Right lung (tissue), 10 donors: Measurements from ENCODE around the gene PCDHB16. TPM values are rescaled to one million over a fixed set of nuclear protein-coding genes. Genes with fewer than 3 reads are reported as not detected.
"Not testable (repeated sequence)": the region's sequence is repeated elsewhere in the genome, so short reads cannot be mapped to it uniquely, and the experiment has no call there.

Experiments used
- DNase-seq, 2 donors: peaks; one replicate each; pipeline ENCODE4 v3.0.0-alpha.2; 2013
- long read RNA-seq, 8 donors: transcript quantifications; one replicate each; lab custom pipeline, GENCODE V29; 2026
- polyA plus RNA-seq, 5 donors: library from polyadenylated mRNA; unstranded; fragments of 120-200 nt; gene quantifications; one replicate each; pipeline versions ENCODE4 v1.2.1 to v1.2.3, GENCODE V29; 2013; ENCODE audit warnings: inconsistent platforms in 1 of 5, low replicate concordance in 1 of 5; ENCODE audit not compliant: insufficient read length in 5 of 5, insufficient read depth in 1 of 5

Gene PCDHB16
- 1 to 10 TPM; 4.7 to 6.6 (median 4.9) TPM for polyA plus RNA-seq
- long read RNA-seq, donor 1, full-length matches to known transcripts = 19 of 19 reads
- long read RNA-seq, donor 1, partial matches to known transcripts = 0 of 19 reads
- long read RNA-seq, donor 1, other reads (novel, unspliced or antisense) = 0 of 19 reads
- long read RNA-seq, donor 2, full-length matches to known transcripts = 7 of 7 reads
- long read RNA-seq, donor 2, partial matches to known transcripts = 0 of 7 reads
- long read RNA-seq, donor 2, other reads (novel, unspliced or antisense) = 0 of 7 reads
- long read RNA-seq, donor 3, full-length matches to known transcripts = 11 of 11 reads
- long read RNA-seq, donor 3, partial matches to known transcripts = 0 of 11 reads
- long read RNA-seq, donor 3, other reads (novel, unspliced or antisense) = 0 of 11 reads
- long read RNA-seq, donor 4, full-length matches to known transcripts = 9 of 9 reads
- long read RNA-seq, donor 4, partial matches to known transcripts = 0 of 9 reads
- long read RNA-seq, donor 4, other reads (novel, unspliced or antisense) = 0 of 9 reads
- long read RNA-seq, donor 5, full-length matches to known transcripts = 14 of 14 reads
- long read RNA-seq, donor 5, partial matches to known transcripts = 0 of 14 reads
- long read RNA-seq, donor 5, other reads (novel, unspliced or antisense) = 0 of 14 reads
- long read RNA-seq, donor 6, full-length matches to known transcripts = 22 of 22 reads
- long read RNA-seq, donor 6, partial matches to known transcripts = 0 of 22 reads
- long read RNA-seq, donor 6, other reads (novel, unspliced or antisense) = 0 of 22 reads
- long read RNA-seq, donor 7, full-length matches to known transcripts = 14 of 14 reads
- long read RNA-seq, donor 7, partial matches to known transcripts = 0 of 14 reads
- long read RNA-seq, donor 7, other reads (novel, unspliced or antisense) = 0 of 14 reads
- long read RNA-seq, donor 8, full-length matches to known transcripts = 2 of 2 reads
- long read RNA-seq, donor 8, partial matches to known transcripts = 0 of 2 reads
- long read RNA-seq, donor 8, other reads (novel, unspliced or antisense) = 0 of 2 reads

GRCh38 chr5:141182248-141182647 is at the start of gene PCDHB16:
TSS of gene PCDHB16 (plus strand) at chr5:141182387. CDS start at chr5:141182560, 173 bp downstream.
- peak; percentile 35 to 41 for DNase-seq

DNA sequence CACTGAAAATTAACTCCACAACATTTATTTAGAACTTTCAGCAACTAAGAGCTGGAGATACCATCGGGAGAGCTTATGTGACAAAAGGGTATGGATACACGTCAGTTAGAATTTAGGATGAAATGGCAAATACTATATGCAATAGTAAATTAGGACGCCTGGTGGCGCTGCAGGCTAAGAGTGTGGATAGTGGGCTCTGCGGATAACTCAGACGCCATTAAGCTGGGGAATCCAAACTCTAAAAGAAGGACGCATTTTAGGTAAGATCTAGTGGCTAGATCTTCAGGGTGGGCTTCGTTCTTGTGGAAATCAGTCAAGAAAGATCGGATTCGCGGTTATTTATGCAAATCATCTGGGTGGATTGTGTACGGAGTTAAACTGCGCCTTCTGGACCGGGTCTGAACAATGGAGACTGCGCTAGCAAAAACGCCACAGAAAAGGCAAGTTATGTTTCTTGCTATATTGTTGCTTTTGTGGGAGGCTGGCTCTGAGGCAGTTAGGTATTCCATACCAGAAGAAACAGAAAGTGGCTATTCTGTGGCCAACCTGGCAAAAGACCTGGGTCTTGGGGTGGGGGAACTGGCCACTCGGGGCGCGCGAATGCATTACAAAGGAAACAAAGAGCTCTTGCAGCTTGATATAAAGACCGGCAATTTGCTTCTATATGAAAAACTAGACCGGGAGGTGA is 47.0 kb upstream of the PCDHB16 start, which contains the start of gene PCDHB5:
Gene PCDHB5, plus strand, starts transcription at position 177 of the 688 bp plus-strand sequence. Its CDS starts 229 bp downstream, at position 406.
- peak; percentile 31 to 40 for DNase-seq

DNA sequence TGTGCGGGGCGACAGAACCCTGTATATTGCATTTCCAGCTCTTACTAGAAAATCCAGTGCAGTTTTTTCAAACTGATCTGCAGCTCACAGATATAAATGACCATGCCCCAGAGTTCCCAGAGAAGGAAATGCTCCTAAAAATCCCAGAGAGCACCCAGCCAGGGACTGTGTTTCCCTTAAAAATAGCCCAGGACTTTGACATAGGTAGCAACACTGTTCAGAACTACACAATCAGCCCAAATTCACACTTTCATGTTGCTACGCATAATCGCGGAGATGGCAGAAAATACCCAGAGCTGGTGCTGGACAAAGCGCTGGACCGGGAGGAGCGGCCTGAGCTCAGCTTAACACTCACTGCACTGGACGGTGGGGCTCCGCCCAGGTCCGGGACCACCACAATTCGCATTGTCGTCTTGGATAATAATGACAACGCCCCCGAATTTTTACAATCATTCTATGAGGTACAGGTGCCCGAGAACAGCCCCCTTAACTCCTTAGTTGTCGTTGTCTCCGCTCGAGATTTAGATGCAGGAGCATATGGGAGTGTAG is 46.4 kb upstream of the PCDHB16 start:
- peak in 1 of 2 donors; percentile 4 for DNase-seq

GRCh38 chr5:141137346-141137745 is 44.8 kb upstream of the PCDHB16 start:
- not testable (repeated sequence) for DNase-seq

DNA sequence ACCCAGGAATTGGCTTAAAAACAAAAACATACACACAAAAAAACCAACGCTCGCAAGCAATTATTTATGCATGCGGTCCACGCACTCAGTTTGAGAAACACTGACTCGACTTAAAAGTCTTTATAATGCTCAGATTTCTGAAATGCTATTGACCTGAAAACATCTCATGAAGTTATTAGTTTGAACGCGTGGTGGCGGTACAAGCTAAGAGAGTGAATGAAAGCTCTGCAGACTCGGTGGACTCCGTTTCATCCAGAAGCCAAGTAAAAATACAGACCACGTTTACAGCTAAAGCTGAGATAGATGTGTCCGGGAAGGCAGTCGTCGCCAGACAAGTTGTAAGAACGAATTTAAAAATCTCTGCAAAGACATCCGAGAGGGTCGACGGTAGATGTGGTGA is 32.4 kb upstream of the PCDHB16 start, which contains the start of gene PCDHB6:
Gene PCDHB6, plus strand, starts transcription at position 246 of the 400 bp plus-strand sequence. CDS start 201 bp downstream, outside the sequence.
- peak in 1 of 2 donors; percentile 6 for DNase-seq

- no peak for DNase-seq
Observed at GRCh38 chr5:141150224-141150992, 31.8 kb upstream of the PCDHB16 start.

- DNase-seq = no peak
Observed at GRCh38 chr5:141150993-141151325, 31.2 kb upstream of the PCDHB16 start.

DNA sequence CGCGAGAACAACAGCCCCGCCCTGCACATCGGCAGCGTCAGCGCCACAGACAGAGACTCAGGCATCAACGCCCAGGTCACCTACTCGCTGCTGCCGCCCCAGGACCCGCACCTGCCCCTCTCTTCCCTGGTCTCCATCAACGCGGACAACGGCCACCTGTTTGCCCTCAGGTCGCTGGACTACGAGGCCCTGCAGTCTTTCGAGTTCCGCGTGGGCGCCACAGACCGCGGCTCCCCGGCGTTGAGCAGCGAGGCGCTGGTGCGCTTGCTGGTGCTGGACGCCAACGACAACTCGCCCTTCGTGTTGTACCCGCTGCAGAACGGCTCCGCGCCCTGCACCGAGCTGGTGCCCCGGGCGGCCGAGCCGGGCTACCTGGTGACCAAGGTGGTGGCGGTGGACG is 30.6 kb upstream of the PCDHB16 start:
- DNase-seq = not testable (repeated sequence)

DNA sequence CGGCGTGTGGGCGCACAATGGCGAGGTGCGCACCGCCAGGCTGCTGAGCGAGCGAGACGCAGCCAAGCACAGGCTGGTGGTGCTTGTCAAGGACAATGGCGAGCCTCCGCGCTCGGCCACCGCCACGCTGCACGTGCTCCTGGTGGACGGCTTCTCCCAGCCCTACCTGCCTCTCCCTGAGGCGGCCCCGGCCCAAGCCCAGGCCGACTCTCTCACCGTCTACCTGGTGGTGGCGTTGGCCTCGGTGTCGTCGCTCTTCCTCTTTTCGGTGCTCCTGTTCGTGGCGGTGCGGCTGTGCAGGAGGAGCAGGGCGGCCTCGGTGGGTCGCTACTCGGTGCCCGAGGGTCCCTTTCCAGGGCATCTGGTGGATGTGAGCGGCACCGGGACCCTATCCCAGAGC is 30.1 kb upstream of the PCDHB16 start:
- not testable (repeated sequence) for DNase-seq

- no peak for DNase-seq
Observed at GRCh38 chr5:141155540-141156374, 26.4 kb upstream of the PCDHB16 start.

GRCh38 chr5:141157356-141157755 is 24.8 kb upstream of the PCDHB16 start:
- DNase-seq = not testable (repeated sequence)

DNA sequence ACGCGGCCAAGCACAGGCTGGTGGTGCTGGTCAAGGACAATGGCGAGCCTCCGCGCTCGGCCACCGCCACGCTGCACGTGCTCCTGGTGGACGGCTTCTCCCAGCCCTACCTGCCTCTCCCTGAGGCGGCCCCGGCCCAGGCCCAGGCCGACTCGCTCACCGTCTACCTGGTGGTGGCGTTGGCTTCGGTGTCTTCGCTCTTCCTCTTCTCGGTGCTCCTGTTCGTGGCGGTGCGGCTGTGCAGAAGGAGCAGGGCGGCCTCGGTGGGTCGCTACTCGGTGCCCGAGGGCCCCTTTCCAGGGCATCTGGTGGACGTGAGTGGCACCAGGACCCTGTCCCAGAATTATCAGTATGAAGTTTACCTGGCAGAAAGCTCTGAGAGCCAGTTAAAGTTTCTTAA is 24.3 kb upstream of the PCDHB16 start:
- DNase-seq = not testable (repeated sequence)

GRCh38 chr5:141172381-141173204 is 9.6 kb upstream of the PCDHB16 start, which contains the start of gene PCDHB7:
TSS of gene PCDHB7 (plus strand) at chr5:141172644. CDS start at chr5:141172836, 192 bp downstream.
- peak; percentile 12 to 27 for DNase-seq

- DNase-seq = not testable (repeated sequence)
Observed at GRCh38 chr5:141174291-141175104, 7.7 kb upstream of the PCDHB16 start.

GRCh38 chr5:141175933-141176332 is 6.3 kb upstream of the PCDHB16 start:
- no peak for DNase-seq

- DNase-seq = not testable (repeated sequence)
Observed at GRCh38 chr5:141177577-141178191, 4.5 kb upstream of the PCDHB16 start, which contains the start of gene PCDHB8. TSS of gene PCDHB8 (plus strand) at chr5:141177790. CDS start at chr5:141178035, 245 bp downstream.
